ENCODE results near the gene PGF.

DNA sequence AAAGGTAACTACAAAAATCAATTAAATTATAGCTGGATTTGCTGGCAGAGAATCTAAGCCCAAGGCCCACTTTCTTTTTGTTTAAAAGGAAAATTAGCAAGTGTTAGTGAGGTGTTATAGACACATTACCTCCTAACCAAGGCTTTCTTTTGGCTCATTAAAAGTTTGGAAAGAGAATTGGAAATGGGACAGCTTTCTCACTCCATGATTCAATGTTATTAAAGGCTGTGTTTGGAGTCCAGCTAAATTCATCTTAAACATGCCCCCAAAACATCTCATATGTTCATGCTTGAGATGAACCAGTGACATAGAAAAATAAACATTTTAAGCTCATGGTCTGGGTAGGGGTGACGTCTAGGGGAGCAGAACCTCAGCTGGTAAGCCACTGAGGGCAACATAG, 13.4 kb upstream of the PGF start:
- TF ChIP-seq, protein P1, sequence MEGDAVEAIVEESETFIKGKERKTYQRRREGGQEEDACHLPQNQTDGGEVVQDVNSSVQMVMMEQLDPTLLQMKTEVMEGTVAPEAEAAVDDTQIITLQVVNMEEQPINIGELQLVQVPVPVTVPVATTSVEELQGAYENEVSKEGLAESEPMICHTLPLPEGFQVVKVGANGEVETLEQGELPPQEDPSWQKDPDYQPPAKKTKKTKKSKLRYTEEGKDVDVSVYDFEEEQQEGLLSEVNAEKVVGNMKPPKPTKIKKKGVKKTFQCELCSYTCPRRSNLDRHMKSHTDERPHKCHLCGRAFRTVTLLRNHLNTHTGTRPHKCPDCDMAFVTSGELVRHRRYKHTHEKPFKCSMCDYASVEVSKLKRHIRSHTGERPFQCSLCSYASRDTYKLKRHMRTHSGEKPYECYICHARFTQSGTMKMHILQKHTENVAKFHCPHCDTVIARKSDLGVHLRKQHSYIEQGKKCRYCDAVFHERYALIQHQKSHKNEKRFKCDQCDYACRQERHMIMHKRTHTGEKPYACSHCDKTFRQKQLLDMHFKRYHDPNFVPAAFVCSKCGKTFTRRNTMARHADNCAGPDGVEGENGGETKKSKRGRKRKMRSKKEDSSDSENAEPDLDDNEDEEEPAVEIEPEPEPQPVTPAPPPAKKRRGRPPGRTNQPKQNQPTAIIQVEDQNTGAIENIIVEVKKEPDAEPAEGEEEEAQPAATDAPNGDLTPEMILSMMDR (IDR thresholded peaks at IDR 0.05): no peak
- no peak for TF ChIP-seq POLR2A (IDR thresholded peaks at IDR 0.05)

Measured in esophagus squamous epithelium (tissue), 4 donors.